ENCODE measurements around the gene FLCN. TPM values are rescaled to one million over a fixed set of nuclear protein-coding genes. Genes with fewer than 3 reads are reported as not detected.

The FLCN gene
- total and polyA plus RNA-seq, 12 donors: 10.2 to 101 (median 34.3) TPM

- DNase-seq: peak; percentile 56 to 82 (median 75)
- Histone ChIP-seq H3K27ac (peak overlapping the region; percentile 37 to 90 (median 85)), H3K27me3 (no peaks in the 10 kb centered on the region), H3K4me3 (peak overlapping the region in 2 of 4 donors; percentile 36 to 67), H3K9me3 (replicated peaks in 1 of 3) (no peaks in the 10 kb centered on the region), H3K36me3 (replicated peaks in 1 of 2) (no peaks in the 10 kb centered on the region), H3K4me1 (replicated peaks in 1 of 2) (peaks cover 29 to 44% of the 10 kb centered on the region in 2 donors)
- intact Hi-C loops (cut with DNase I): loop anchor here in 1 of 2 donors (10.0 kb wide), 1 partner anchor 61 kb away; no protein-coding TSS in a partner anchor
- WGBS, 4 donors: 8 to 40% (median 12%) methylated on average over 2 to 70 of the region's 70 CpGs
- peak in 1 of 6 experiments; percentile 2 for TF ChIP-seq CTCF (IDR thresholded peaks at IDR 0.05)
- peak in 1 of 2 donors; percentile 28 for TF ChIP-seq POLR2A (IDR thresholded peaks at IDR 0.05)
Observed at GRCh38 chr17:17205368-17206123, 31.4 kb downstream of the FLCN start.

GRCh38 chr17:17204635-17205231 is 32.2 kb downstream of the FLCN start:
- peak overlapping the region in 2 of 5 donors; percentile 85 to 90 for H3K27ac ChIP-seq
- no peaks in the 10 kb centered on the region for H3K36me3 ChIP-seq (replicated peaks in 1 of 2)
- DNase-seq: no peak
- no peaks in the 10 kb centered on the region for H3K9me3 ChIP-seq (replicated peaks in 1 of 3)
- TF ChIP-seq CTCF (IDR thresholded peaks at IDR 0.05): no peak
- no peak for TF ChIP-seq POLR2A (IDR thresholded peaks at IDR 0.05)
- WGBS, 4 donors: 79 to 86% (median 84%) methylated on average over 13 to 14 of the region's 14 CpGs; no CpG with 5 or more reads in 1 of the 4 donors
- H3K4me1 ChIP-seq (replicated peaks in 1 of 2): peaks cover 29 to 44% of the 10 kb centered on the region in 2 donors
- no peaks in the 10 kb centered on the region for H3K27me3 ChIP-seq
- intact Hi-C loops (cut with DNase I): loop anchor here in 1 of 2 donors (10.0 kb wide), 1 partner anchor 60 kb away; no protein-coding TSS in a partner anchor
- H3K4me3 ChIP-seq: peak overlapping the region in 1 of 4 donors; percentile 67

GRCh38 chr17:17204041-17204591 is 32.9 kb downstream of the FLCN start:
- Histone ChIP-seq H3K9me3 (replicated peaks in 1 of 3) (no peaks in the 10 kb centered on the region), H3K36me3 (replicated peaks in 1 of 2) (no peaks in the 10 kb centered on the region), H3K27me3 (no peaks in the 10 kb centered on the region), H3K4me1 (replicated peaks in 1 of 2) (peaks cover 29 to 44% of the 10 kb centered on the region in 2 donors), H3K27ac (peak overlapping the region in 1 of 5 donors; percentile 64), H3K4me3 (no peak overlapping the region)
- TF ChIP-seq CTCF (IDR thresholded peaks at IDR 0.05) (no peak), POLR2A (IDR thresholded peaks at IDR 0.05) (peak in 1 of 2 donors; percentile 23)
- DNase-seq: peak; percentile 62 to 86 (median 73)
- intact Hi-C loops (cut with DNase I): loop anchor here in 1 of 2 donors (10.0 kb wide), 1 partner anchor 59 kb away; no protein-coding TSS in a partner anchor
- 46 to 60% (median 56%) methylated on average over 14 to 15 of the region's 15 CpGs for WGBS, 4 donors

Data from adrenal gland (tissue), 12 donors.